Keratinocyte (primary cell): ENCODE data around the gene TIFAB.

Source experiments
- CTCF ChIP-seq, 3 experiments: IDR thresholded peaks in 1 of 3; conservative IDR thresholded peaks in 1 of 3; optimal IDR thresholded peaks in 1 of 3; 2 replicates in 2 of 3; 3 replicates in 1 of 3; pipeline versions ENCODE3 to v1.5.1; 2011; ENCODE audit warnings: low read length in 3 of 3, mild to moderate bottlenecking in 3 of 3, moderate library complexity in 2 of 3, control low read depth in 1 of 3, inconsistent platforms in 1 of 3; ENCODE audit not compliant: insufficient read depth in 2 of 3; ENCODE audit errors: extremely low read depth in 1 of 3
- EZH2 ChIP-seq: IDR thresholded peaks from one replicate; pipeline ENCODE4 v1.6.1; 2012; ENCODE audit warnings: inconsistent platforms, mild to moderate bottlenecking, low read length, moderate library complexity

- TF ChIP-seq CTCF (optimal IDR thresholded peaks at IDR 0.05 in 1 of 3, IDR thresholded peaks at IDR 0.05 in 1 of 3, conservative IDR thresholded peaks at IDR 0.05 in 1 of 3; ENCODE audit: extremely low read depth in 1 of 3, insufficient read depth in 2 of 3, low read length in 3 of 3) (no peak), EZH2 (no peak)
Observed at GRCh38 chr5:135448791-135449507, 3.2 kb downstream of the TIFAB start.
